Psoas muscle (tissue), 8 donors: ENCODE measurements around the gene MAML2. TPM values are rescaled to one million over a fixed set of nuclear protein-coding genes. Genes with fewer than 3 reads are reported as not detected.

Experiments used
- ATAC-seq, 4 donors: fragments of 200-7000 bp; cut with Tn5 transposase; one replicate each; pipeline ENCODE4 v1.9.1; 2020; ENCODE audit warnings: moderate library complexity in 3 of 4, mild to moderate bottlenecking in 2 of 4
- DNase-seq, 2 donors: peaks; one replicate each; pipeline ENCODE4 v3.0.0-alpha.2; 2020
- H3K27ac ChIP-seq: fragments of 200-600 bp; one replicate; pipeline ENCODE4 v1.8.0; 2022
- H3K27me3 ChIP-seq, 3 donors: fragments of 200-600 bp in 1 of 3; one replicate each; pipeline versions ENCODE4 v1.6.1 to v1.8.0; 2013 to 2022; ENCODE audit warnings: low read length in 2 of 3, mild to moderate bottlenecking in 2 of 3, moderate library complexity in 1 of 3; ENCODE audit not compliant: insufficient read depth in 3 of 3
- H3K36me3 ChIP-seq, 2 donors: fragments of 200-600 bp in 1 of 2; one replicate each; pipeline versions ENCODE4 v1.6.1 to v1.8.0; 2013 to 2022; ENCODE audit warnings: low read depth in 1 of 2, mild to moderate bottlenecking in 1 of 2, moderate library complexity in 1 of 2; ENCODE audit not compliant: insufficient read depth in 1 of 2
- H3K4me1 ChIP-seq: fragments of 200-600 bp; one replicate; pipeline ENCODE4 v1.8.0; 2022
- H3K4me3 ChIP-seq: fragments of 200-600 bp; one replicate; pipeline ENCODE4 v1.8.0; 2022; ENCODE audit warnings: mild to moderate bottlenecking
- H3K9me3 ChIP-seq: fragments of 200-600 bp; one replicate; pipeline ENCODE4 v1.8.0; 2022
- WGBS, 3 donors: extraction: QIAGEN DNeasy Blood & Tissue Kit; methylation state at CpG; one replicate each; pipeline versions ENCODE4 v1.1.6 to v1.1.7; 2013; 5-methylcytosine and 5-hydroxymethylcytosine counted together
- intact Hi-C, 2 donors: fragments of 100-400 bp; cut with DNase I; formaldehyde crosslinking; loops; one replicate each; pipeline versions ENCODE4 v1.11.0 to v1.14.2; 2022
- polyA plus RNA-seq, 3 donors: library from polyadenylated mRNA; stranded (reverse); fragments of 200-250 nt; gene quantifications; one replicate each; pipeline ENCODE4 v1.2.3, GENCODE V29; 2013
- total RNA-seq, 4 donors: library from RNA; stranded (reverse); fragmentation: NEBNext Ultra II Directional in 2 of 4; extraction: Animal tissue kit (Norgen Biotek cat#: 25700) in 2 of 4; gene quantifications; one replicate each; pipeline versions ENCODE4 v1.2.1 to v1.2.4, GENCODE V29; 2021 to 2023
- TF ChIP-seq, protein P1 (sequence below): fragments of 200-600 bp; IDR thresholded peaks from one replicate; pipeline ENCODE4 v1.8.0; 2022; ENCODE audit warnings: antibody characterized with exemption
- donor health status: healthy with polysubstance abuse.
- donor health status: DM: no; HTN: no; CAD: no; lungs with moderate emphysema.
- donor health status: Bipolar disorder and iron deficiency.
- donor health status: healthy.
- donor health status: DM: yes; HTN: yes; CAD: no.
- donor health status: DM: no; HTN: no; CAD: no.
- donor health status: DM: no; HTN: no; CAD: no.
- donor health status: DM: yes; HTN: yes; CAD: no.

Gene MAML2
- total and polyA plus RNA-seq, 7 donors = 0.39 to 3.7 (median 1.5) TPM

DNA sequence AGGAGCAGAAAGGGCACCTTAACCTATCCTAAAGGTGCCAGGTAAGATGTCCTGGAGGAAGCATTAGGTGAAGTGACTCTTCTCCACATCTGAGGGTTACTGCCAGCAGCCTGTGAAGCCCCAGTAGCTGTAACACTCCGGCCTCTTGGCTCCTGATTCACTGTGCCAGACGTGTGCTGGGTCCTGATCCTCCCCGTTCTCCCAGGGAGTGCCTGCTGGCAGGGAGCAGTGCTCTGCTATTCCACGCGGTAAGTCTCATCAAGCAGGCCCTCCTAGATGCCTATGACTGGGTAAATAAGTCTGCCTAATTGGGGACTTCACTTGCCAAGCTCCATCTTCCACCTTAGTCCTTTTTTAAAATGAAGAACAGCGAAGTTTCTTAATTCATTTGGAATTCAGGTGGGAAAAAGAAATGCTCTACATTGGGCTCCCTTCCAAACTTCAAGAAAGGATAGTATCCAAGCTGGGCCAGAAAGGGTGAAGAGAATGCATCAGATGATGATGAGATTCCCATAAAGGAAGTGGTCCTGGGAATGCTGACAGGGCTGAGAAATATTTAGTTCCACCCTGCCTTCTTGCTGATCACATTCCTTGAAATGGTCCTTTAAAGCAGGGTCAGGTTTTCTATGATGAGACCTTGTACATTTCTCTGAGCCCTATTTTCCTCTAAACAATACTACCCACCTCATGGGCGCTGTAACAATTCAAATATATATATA, 188.0 kb downstream of the MAML2 start:
- intact Hi-C loops = no loop called here
- H3K27me3 ChIP-seq = no peaks in the 10 kb centered on the region
- TF ChIP-seq, protein P1, sequence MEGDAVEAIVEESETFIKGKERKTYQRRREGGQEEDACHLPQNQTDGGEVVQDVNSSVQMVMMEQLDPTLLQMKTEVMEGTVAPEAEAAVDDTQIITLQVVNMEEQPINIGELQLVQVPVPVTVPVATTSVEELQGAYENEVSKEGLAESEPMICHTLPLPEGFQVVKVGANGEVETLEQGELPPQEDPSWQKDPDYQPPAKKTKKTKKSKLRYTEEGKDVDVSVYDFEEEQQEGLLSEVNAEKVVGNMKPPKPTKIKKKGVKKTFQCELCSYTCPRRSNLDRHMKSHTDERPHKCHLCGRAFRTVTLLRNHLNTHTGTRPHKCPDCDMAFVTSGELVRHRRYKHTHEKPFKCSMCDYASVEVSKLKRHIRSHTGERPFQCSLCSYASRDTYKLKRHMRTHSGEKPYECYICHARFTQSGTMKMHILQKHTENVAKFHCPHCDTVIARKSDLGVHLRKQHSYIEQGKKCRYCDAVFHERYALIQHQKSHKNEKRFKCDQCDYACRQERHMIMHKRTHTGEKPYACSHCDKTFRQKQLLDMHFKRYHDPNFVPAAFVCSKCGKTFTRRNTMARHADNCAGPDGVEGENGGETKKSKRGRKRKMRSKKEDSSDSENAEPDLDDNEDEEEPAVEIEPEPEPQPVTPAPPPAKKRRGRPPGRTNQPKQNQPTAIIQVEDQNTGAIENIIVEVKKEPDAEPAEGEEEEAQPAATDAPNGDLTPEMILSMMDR = no peak
- H3K4me3 ChIP-seq = no peak overlapping the region
- peaks cover 3% of the 10 kb centered on the region for H3K4me1 ChIP-seq
- H3K36me3 ChIP-seq = no peaks in the 10 kb centered on the region
- WGBS, 3 donors = 48 to 66% (median 62%) methylated on average over 7 of the region's 7 CpGs
- ATAC-seq (no peak), DNase-seq (no peak)
- H3K9me3 ChIP-seq = no peaks in the 10 kb centered on the region
- peak overlapping the region; percentile 43 for H3K27ac ChIP-seq

- WGBS, 3 donors = 92 to 95% (median 93%) methylated on average over 1 of the region's 1 CpG
- H3K27ac ChIP-seq = no peak overlapping the region
- no peak overlapping the region for H3K4me3 ChIP-seq
- TF ChIP-seq, protein P1 = no peak
- H3K4me1 ChIP-seq = peaks cover 3% of the 10 kb centered on the region
- no peaks in the 10 kb centered on the region for H3K27me3 ChIP-seq
- intact Hi-C loops = no loop called here
- no peaks in the 10 kb centered on the region for H3K36me3 ChIP-seq
- H3K9me3 ChIP-seq = no peaks in the 10 kb centered on the region
- no peak for DNase-seq
- ATAC-seq = no peak
Observed at GRCh38 chr11:96152623-96153022, 190.4 kb downstream of the MAML2 start.

GRCh38 chr11:96151501-96151900, 191.5 kb downstream of the MAML2 start:
- TF ChIP-seq, protein P1 = no peak
- no peak for ATAC-seq
- Histone ChIP-seq H3K4me1 (peaks cover under 1% of the 10 kb centered on the region), H3K36me3 (no peaks in the 10 kb centered on the region), H3K27ac (no peak overlapping the region), H3K4me3 (no peak overlapping the region), H3K27me3 (no peaks in the 10 kb centered on the region), H3K9me3 (no peaks in the 10 kb centered on the region)
- 75 to 82% (median 75%) methylated on average over 3 of the region's 3 CpGs for WGBS, 3 donors
- intact Hi-C loops = no loop called here
- no peak for DNase-seq

GRCh38 chr11:96150609-96151008, 192.4 kb downstream of the MAML2 start:
- no peak for DNase-seq
- ATAC-seq = no peak
- WGBS, 3 donors = 90 to 93% (median 93%) methylated on average over 4 of the region's 4 CpGs

More at GRCh38 chr11:96150609-96151008, 192.4 kb downstream of the MAML2 start:
- no peak overlapping the region for H3K4me3 ChIP-seq
- H3K27me3 ChIP-seq = no peaks in the 10 kb centered on the region
- TF ChIP-seq, protein P1 = no peak
- H3K27ac ChIP-seq = no peak overlapping the region
- intact Hi-C loops = no loop called here
- H3K9me3 ChIP-seq = no peaks in the 10 kb centered on the region
- no peaks in the 10 kb centered on the region for H3K4me1 ChIP-seq
- no peaks in the 10 kb centered on the region for H3K36me3 ChIP-seq
